Progenitor cell of endocrine pancreas (in vitro differentiated cells): ENCODE results near the gene CD2AP. TPM values are rescaled to one million over a fixed set of nuclear protein-coding genes. Genes with fewer than 3 reads are reported as not detected.
A peak's percentile ranks its signal among the peaks of the same experiment; 100 is the strongest.

ENCODE experiments used
- DNase-seq: peaks from one replicate; pipeline ENCODE4 v3.0.0; 2021; ENCODE audit warnings: low spot score; ENCODE audit not compliant: unreplicated experiment
- H3K27ac Mint-ChIP-seq: 2 replicates; pipeline ENCODE4 v1.8.0; 2021; ENCODE audit warnings: mild to moderate bottlenecking, moderate library complexity, mixed read lengths
- H3K27me3 Mint-ChIP-seq: 2 replicates; pipeline ENCODE4 v1.8.0; 2021; ENCODE audit warnings: mixed read lengths
- H3K36me3 Mint-ChIP-seq: 2 replicates; pipeline ENCODE4 v1.8.0; 2022; ENCODE audit warnings: mixed read lengths; ENCODE audit not compliant: insufficient read depth
- H3K4me1 Mint-ChIP-seq: 2 replicates; pipeline ENCODE4 v1.8.0; 2021; ENCODE audit warnings: low read depth, mixed read lengths
- H3K4me3 Mint-ChIP-seq: 2 replicates; pipeline ENCODE4 v1.8.0; 2021; ENCODE audit warnings: low read depth, mild to moderate bottlenecking, moderate library complexity, mixed read lengths
- H3K9me3 Mint-ChIP-seq: 2 replicates; pipeline ENCODE4 v1.8.0; 2021; ENCODE audit warnings: low read depth, mixed read lengths
- CTCF ChIP-seq: fragments of 200-600 bp; sonication (generic); IDR thresholded peaks from one replicate; pipeline ENCODE4 v1.5.0; 2021; ENCODE audit warnings: antibody characterized with exemption, mild to moderate bottlenecking; ENCODE audit not compliant: unreplicated experiment
- total RNA-seq: library from RNA; stranded (reverse); gene quantifications from 2 replicates; pipeline ENCODE4 v1.2.1, GENCODE V29; 2021

CD2AP gene
- total RNA-seq, 1 donor from 2014 or later = 50.6 TPM

- no peak for DNase-seq
- Mint-ChIP-seq H3K4me1 (peaks cover 28% of the 10 kb centered on the region), H3K36me3 (no peaks in the 10 kb centered on the region), H3K4me3 (no peak overlapping the region), H3K9me3 (no peaks in the 10 kb centered on the region), H3K27ac (no peak overlapping the region), H3K27me3 (no peaks in the 10 kb centered on the region)
- TF ChIP-seq CTCF = no peak
These were observed 22.7 kb upstream of the CD2AP start for GRCh38 chr6:47454713-47455396.

GRCh38 chr6:47455533-47456209 is 21.9 kb upstream of the CD2AP start:
- H3K9me3 Mint-ChIP-seq = no peaks in the 10 kb centered on the region
- H3K27me3 Mint-ChIP-seq = no peaks in the 10 kb centered on the region
- no peaks in the 10 kb centered on the region for H3K36me3 Mint-ChIP-seq
- no peak overlapping the region for H3K27ac Mint-ChIP-seq
- TF ChIP-seq CTCF = no peak
- DNase-seq = no peak
- H3K4me3 Mint-ChIP-seq = no peak overlapping the region
- peaks cover 35% of the 10 kb centered on the region for H3K4me1 Mint-ChIP-seq

- TF ChIP-seq CTCF = no peak
- no peaks in the 10 kb centered on the region for H3K36me3 Mint-ChIP-seq
These were observed 21.0 kb upstream of the CD2AP start for GRCh38 chr6:47456536-47456975.

GRCh38 chr6:47457370-47457769 is 20.2 kb upstream of the CD2AP start:
- Mint-ChIP-seq H3K9me3 (no peaks in the 10 kb centered on the region), H3K36me3 (no peaks in the 10 kb centered on the region), H3K27ac (no peak overlapping the region), H3K27me3 (no peaks in the 10 kb centered on the region), H3K4me1 (peaks cover 35% of the 10 kb centered on the region), H3K4me3 (no peak overlapping the region)
- no peak for DNase-seq
- TF ChIP-seq CTCF = no peak

More at GRCh38 chr6:47456536-47456975, 21.0 kb upstream of the CD2AP start:
- H3K4me1 Mint-ChIP-seq = peaks cover 37% of the 10 kb centered on the region
- H3K27ac Mint-ChIP-seq = no peak overlapping the region
- H3K9me3 Mint-ChIP-seq = no peaks in the 10 kb centered on the region
- DNase-seq = no peak
- H3K4me3 Mint-ChIP-seq = no peak overlapping the region
- no peaks in the 10 kb centered on the region for H3K27me3 Mint-ChIP-seq

GRCh38 chr6:47464052-47464451 is 13.5 kb upstream of the CD2AP start:
- Mint-ChIP-seq H3K4me1 (peaks cover 30% of the 10 kb centered on the region), H3K27ac (no peak overlapping the region), H3K9me3 (peaks cover 11% of the 10 kb centered on the region), H3K27me3 (no peaks in the 10 kb centered on the region), H3K4me3 (peak overlapping the region; percentile 29), H3K36me3 (no peaks in the 10 kb centered on the region)
- no peak for DNase-seq
- TF ChIP-seq CTCF = no peak
